DND-41 (cell line): ENCODE results near the gene MAOB.
"Not testable (repeated sequence)": the region's sequence is repeated elsewhere in the genome, so short reads cannot be mapped to it uniquely, and the experiment has no call there.

ENCODE experiments used
- EZH2 ChIP-seq: IDR thresholded peaks from 3 replicates; pipeline ENCODE4 v1.6.1; 2012; ENCODE audit warnings: borderline replicate concordance, low read depth, mild to moderate bottlenecking, moderate library complexity, low read length, inconsistent platforms; ENCODE audit not compliant: severe bottlenecking
- TF ChIP-seq, protein P1 (sequence below): IDR thresholded peaks from 2 replicates; pipeline ENCODE4 v1.5.1; 2012; ENCODE audit warnings: borderline replicate concordance, low read length, moderate library complexity, mild to moderate bottlenecking; ENCODE audit not compliant: poor library complexity, severe bottlenecking; ENCODE audit errors: extremely low read depth

DNA sequence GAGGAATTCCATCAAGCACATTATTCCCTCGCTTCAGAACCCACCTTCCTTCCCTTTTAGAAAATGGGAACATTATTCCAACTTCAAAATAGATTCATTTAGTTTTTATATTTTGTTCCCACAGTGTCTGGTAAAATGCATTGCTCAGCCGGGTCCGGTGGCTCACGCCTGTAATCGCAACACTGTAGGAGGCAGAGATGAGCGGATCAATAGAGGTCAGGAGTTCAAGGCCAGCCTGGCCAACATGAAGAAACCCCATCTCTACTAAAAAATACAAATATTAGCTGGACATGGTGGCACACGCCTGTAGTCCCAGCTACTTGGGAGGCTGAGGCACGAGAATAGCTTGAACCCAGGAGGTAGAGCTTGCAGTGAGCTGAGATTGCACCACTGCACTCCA lies 28.5 kb upstream of the MAOB start:
- TF ChIP-seq, protein P1, sequence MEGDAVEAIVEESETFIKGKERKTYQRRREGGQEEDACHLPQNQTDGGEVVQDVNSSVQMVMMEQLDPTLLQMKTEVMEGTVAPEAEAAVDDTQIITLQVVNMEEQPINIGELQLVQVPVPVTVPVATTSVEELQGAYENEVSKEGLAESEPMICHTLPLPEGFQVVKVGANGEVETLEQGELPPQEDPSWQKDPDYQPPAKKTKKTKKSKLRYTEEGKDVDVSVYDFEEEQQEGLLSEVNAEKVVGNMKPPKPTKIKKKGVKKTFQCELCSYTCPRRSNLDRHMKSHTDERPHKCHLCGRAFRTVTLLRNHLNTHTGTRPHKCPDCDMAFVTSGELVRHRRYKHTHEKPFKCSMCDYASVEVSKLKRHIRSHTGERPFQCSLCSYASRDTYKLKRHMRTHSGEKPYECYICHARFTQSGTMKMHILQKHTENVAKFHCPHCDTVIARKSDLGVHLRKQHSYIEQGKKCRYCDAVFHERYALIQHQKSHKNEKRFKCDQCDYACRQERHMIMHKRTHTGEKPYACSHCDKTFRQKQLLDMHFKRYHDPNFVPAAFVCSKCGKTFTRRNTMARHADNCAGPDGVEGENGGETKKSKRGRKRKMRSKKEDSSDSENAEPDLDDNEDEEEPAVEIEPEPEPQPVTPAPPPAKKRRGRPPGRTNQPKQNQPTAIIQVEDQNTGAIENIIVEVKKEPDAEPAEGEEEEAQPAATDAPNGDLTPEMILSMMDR: not testable (repeated sequence)
- TF ChIP-seq EZH2: not testable (repeated sequence)
